HEK293 (cell line): ENCODE data around the gene RPL13A.
A peak's percentile ranks its signal among the peaks of the same experiment; 100 is the strongest.

Experiments
- CTCF ChIA-PET: fragments of 350-600 bp; formaldehyde crosslinking; extraction: SDS; loops from one replicate; lab custom pipeline; 2021; ENCODE audit warnings: antibody characterized with exemption; lab: Yijun Ruan, JAX
- POLR2A ChIA-PET: fragments of 300-600 bp; formaldehyde crosslinking; extraction: SDS; loops from one replicate; lab custom pipeline; 2020; ENCODE audit warnings: antibody characterized with exemption, inconsistent platforms; lab: Yijun Ruan, JAX
- H3K27ac ChIP-seq: fragments of 200-500 bp; sonication (Bioruptor generic); 2 replicates; pipeline ENCODE4 v1.5.1; 2014; ENCODE audit warnings: low read depth, low read length, control low read depth, inconsistent platforms; ENCODE audit errors: extremely low read depth
- H3K36me3 ChIP-seq, 2 experiments: fragments of 200-500 bp in 1 of 2; sonication (Bioruptor generic) in 1 of 2; 1 replicate in 1 of 2; 2 replicates in 1 of 2; pipeline ENCODE4 v1.5.1; 2014 to 2017; ENCODE audit warnings: inconsistent platforms in 2 of 2, low read length in 2 of 2; ENCODE audit not compliant: control insufficient read depth in 2 of 2, insufficient read depth in 1 of 2
- H3K4me1 ChIP-seq: fragments of 200-500 bp; sonication (Bioruptor generic); 2 replicates; pipeline ENCODE4 v1.5.1; 2014; ENCODE audit warnings: mild to moderate bottlenecking, low read length, inconsistent platforms; ENCODE audit not compliant: control insufficient read depth, insufficient read depth
- H3K4me3 ChIP-seq: 2 replicates; pipeline ENCODE4 v1.5.1; 2011; ENCODE audit warnings: low read depth, mild to moderate bottlenecking, control low read depth, low read length, moderate library complexity
- H3K9me3 ChIP-seq: fragments of 200-500 bp; sonication (Bioruptor generic); 2 replicates; pipeline ENCODE4 v1.5.1; 2014; ENCODE audit warnings: low read depth, low read length, inconsistent platforms; ENCODE audit not compliant: control insufficient read depth, insufficient read depth
- GLIS2 ChIP-seq: fragments of 450-650 bp; formaldehyde crosslinking; IDR thresholded peaks from 2 replicates; pipeline ENCODE4 v1.5.1; 2016; ENCODE audit warnings: missing biosample characterization, missing genetic modification characterization
- KLF9 ChIP-seq: fragments of 450-650 bp; formaldehyde crosslinking; IDR thresholded peaks from 2 replicates; pipeline ENCODE4 v1.5.1; 2016; ENCODE audit warnings: missing biosample characterization, missing genetic modification characterization, low read depth
- PATZ1 ChIP-seq: fragments of 450-650 bp; formaldehyde crosslinking; IDR thresholded peaks from 2 replicates; pipeline ENCODE4 v1.5.1; 2016; ENCODE audit warnings: missing biosample characterization, missing genetic modification characterization
- PRDM10 ChIP-seq: fragments of 450-650 bp; formaldehyde crosslinking; IDR thresholded peaks from 2 replicates; pipeline ENCODE4 v1.5.1; 2016; ENCODE audit warnings: missing biosample characterization, missing genetic modification characterization
- SALL2 ChIP-seq: fragments of 450-650 bp; formaldehyde crosslinking; IDR thresholded peaks from 2 replicates; pipeline ENCODE4 v1.5.0; 2017; ENCODE audit warnings: missing biosample characterization, mild to moderate bottlenecking, missing genetic modification characterization, borderline replicate concordance
- SETDB1 ChIP-seq: IDR thresholded peaks from one replicate; pipeline ENCODE4 v1.6.1; 2017; ENCODE audit warnings: mild to moderate bottlenecking, low read length, moderate library complexity, mixed read lengths; ENCODE audit not compliant: insufficient read length
- ZNF148 ChIP-seq: fragments of 450-650 bp; formaldehyde crosslinking; IDR thresholded peaks from 2 replicates; pipeline ENCODE4 v1.5.0; 2017; ENCODE audit warnings: missing biosample characterization, missing genetic modification characterization, borderline replicate concordance
- ZNF157 ChIP-seq: fragments of 450-650 bp; formaldehyde crosslinking; IDR thresholded peaks from 2 replicates; pipeline ENCODE4 v1.5.1; 2016; ENCODE audit warnings: missing biosample characterization, missing genetic modification characterization
- ZNF184 ChIP-seq: fragments of 450-650 bp; IDR thresholded peaks from 2 replicates; pipeline ENCODE4 v1.5.1; 2018; ENCODE audit warnings: missing biosample characterization, mild to moderate bottlenecking, missing genetic modification characterization
- ZNF239 ChIP-seq: fragments of 450-650 bp; formaldehyde crosslinking; IDR thresholded peaks from 2 replicates; pipeline ENCODE4 v1.5.1; 2016; ENCODE audit warnings: missing biosample characterization, missing genetic modification characterization
- ZNF324 ChIP-seq: fragments of 450-650 bp; formaldehyde crosslinking; IDR thresholded peaks from 2 replicates; pipeline ENCODE4 v1.5.1; 2016; ENCODE audit warnings: missing biosample characterization, missing genetic modification characterization
- ZNF341 ChIP-seq: fragments of 450-650 bp; formaldehyde crosslinking; IDR thresholded peaks from 2 replicates; pipeline ENCODE4; 2016; ENCODE audit warnings: low read depth, missing biosample characterization, missing genetic modification characterization
- ZNF362 ChIP-seq: fragments of 450-650 bp; formaldehyde crosslinking; IDR thresholded peaks from 2 replicates; pipeline ENCODE4 v1.5.1; 2016; ENCODE audit warnings: missing biosample characterization, missing genetic modification characterization
- ZNF366 ChIP-seq: fragments of 450-650 bp; formaldehyde crosslinking; conservative IDR thresholded peaks from 2 replicates; pipeline ENCODE4 v1.5.1; 2016; ENCODE audit warnings: missing biosample characterization, missing genetic modification characterization
- ZNF660 ChIP-seq: fragments of 450-650 bp; IDR thresholded peaks from 2 replicates; pipeline ENCODE4 v1.5.1; 2018; ENCODE audit warnings: missing biosample characterization, mild to moderate bottlenecking, missing genetic modification characterization
- ZNF670 ChIP-seq: fragments of 450-650 bp; formaldehyde crosslinking; IDR thresholded peaks from 2 replicates; pipeline ENCODE4 v1.5.1; 2016; ENCODE audit warnings: missing biosample characterization, missing genetic modification characterization, low read depth
- ZNF677 ChIP-seq: fragments of 450-650 bp; IDR thresholded peaks from 2 replicates; pipeline ENCODE4 v1.5.0; 2018; ENCODE audit warnings: missing biosample characterization, mild to moderate bottlenecking, missing genetic modification characterization, moderate library complexity
- ZSCAN18 ChIP-seq: fragments of 450-650 bp; formaldehyde crosslinking; IDR thresholded peaks from 2 replicates; pipeline ENCODE4 v1.5.1; 2016; ENCODE audit warnings: missing biosample characterization, missing genetic modification characterization
- ZSCAN30 ChIP-seq: fragments of 450-650 bp; IDR thresholded peaks from 2 replicates; pipeline ENCODE4 v1.5.1; 2018; ENCODE audit warnings: missing biosample characterization, mild to moderate bottlenecking, missing genetic modification characterization, moderate library complexity

RPL13A gene

GRCh38 chr19:49473868-49474541 is 13.4 kb upstream of the RPL13A start, which contains the start of gene FLT3LG (continued):
- TF ChIP-seq SALL2 (tag by site-specific recombination) = no peak

GRCh38 chr19:49474542-49474924 is 12.9 kb upstream of the RPL13A start:
- Histone ChIP-seq H3K9me3 (no peaks in the 10 kb centered on the region), H3K4me1 (no peaks in the 10 kb centered on the region), H3K4me3 (peak overlapping the region; percentile 59), H3K36me3 (peaks cover 3 to 5% of the 10 kb centered on the region in 2 experiments; a peak in 2 of 3 replicates), H3K27ac (no peak overlapping the region; the same call in 1 of the 2 replicates)
- ChIA-PET CTCF (interaction anchor here (1.1 to 2.9 kb wide), 9 partner anchors 10 to 235 kb away, joined by 3 to 17 read pairs (median 4); partner anchors contain the start of gene ALDH16A1), POLR2A (interaction anchor here (1.0 kb wide), 1 partner anchor 21 kb away, joined by 5 read pairs; the partner anchor contains the start of gene RPS11)
- peak; percentile 38; the same call in 1 of the 2 replicates for TF ChIP-seq ZNF157 (tag by site-specific recombination)
- no peak for TF ChIP-seq ZSCAN30 (tag by site-specific recombination)
- TF ChIP-seq ZNF239 (tag by site-specific recombination) = peak; percentile 67; the same call in 1 of the 2 replicates
- no peak for TF ChIP-seq ZNF184 (tag by site-specific recombination)
- no peak for TF ChIP-seq SETDB1
- TF ChIP-seq ZNF660 (tag by site-specific recombination) = no peak
- TF ChIP-seq ZNF148 = peak; percentile 49; the same call in 1 of the 2 replicates
- peak; percentile 88 for TF ChIP-seq ZNF366 (tag by site-specific recombination)
- no peak for TF ChIP-seq ZNF670 (tag by site-specific recombination)
- no peak for TF ChIP-seq KLF9 (tag by site-specific recombination)
- no peak for TF ChIP-seq ZNF324 (tag by site-specific recombination)
- 0 out of 2 replicates have a peak, but pooled peaks have one; percentile 50 for TF ChIP-seq ZSCAN18

- POLR2A ChIA-PET = interaction anchor here (0.5 to 1.8 kb wide), 4 partner anchors 12 to 31 kb away, joined by 5 to 9 read pairs (median 6); partner anchors contain the start of genes ALDH16A1 and RPL13A
- CTCF ChIA-PET = interaction anchor here (0.8 to 2.9 kb wide), 14 partner anchors 13 to 209 kb away, joined by 3 to 24 read pairs (median 4); partner anchors contain the start of genes ALDH16A1 and PIH1D1
- no peak overlapping the region for H3K4me3 ChIP-seq
- TF ChIP-seq PRDM10 (peak; percentile 8; the same call in 1 of the 2 replicates), ZNF362 (tag by site-specific recombination) (no peak), ZNF341 (tag by site-specific recombination) (peak; percentile 22; the same call in 1 of the 2 replicates), ZNF366 (tag by site-specific recombination) (peak; percentile 60), PATZ1 (tag by site-specific recombination) (peak; percentile 70), GLIS2 (tag by site-specific recombination) (0 out of 2 replicates have a peak, but pooled peaks have one; percentile 9), ZNF677 (tag by site-specific recombination) (no peak)
Observed at GRCh38 chr19:49475191-49475917, 12.1 kb upstream of the RPL13A start.

More at GRCh38 chr19:49475191-49475917, 12.1 kb upstream of the RPL13A start:
- H3K9me3 ChIP-seq = no peaks in the 10 kb centered on the region
- H3K36me3 ChIP-seq = peaks cover 0 to under 1% of the 10 kb centered on the region in 2 experiments; a peak in 1 of 3 replicates
- H3K27ac ChIP-seq = no peak overlapping the region
- H3K4me1 ChIP-seq = no peaks in the 10 kb centered on the region
